Raji (cell line): ENCODE measurements around the gene RAP1GAP.

Experiments
- POLR2A ChIP-seq: IDR thresholded peaks from 2 replicates; pipeline ENCODE4 v1.6.1; 2011; ENCODE audit warnings: low read depth, low read length, control low read depth; ENCODE audit not compliant: insufficient read depth

The RAP1GAP gene

GRCh38 chr1:21592086-21592865 is 76.9 kb downstream of the RAP1GAP start:
- TF ChIP-seq POLR2A = no peak

- no peak for TF ChIP-seq POLR2A
Observed at GRCh38 chr1:21590934-21591333, 78.2 kb downstream of the RAP1GAP start.

GRCh38 chr1:21590126-21590880 is 78.9 kb downstream of the RAP1GAP start:
- TF ChIP-seq POLR2A = no peak

DNA sequence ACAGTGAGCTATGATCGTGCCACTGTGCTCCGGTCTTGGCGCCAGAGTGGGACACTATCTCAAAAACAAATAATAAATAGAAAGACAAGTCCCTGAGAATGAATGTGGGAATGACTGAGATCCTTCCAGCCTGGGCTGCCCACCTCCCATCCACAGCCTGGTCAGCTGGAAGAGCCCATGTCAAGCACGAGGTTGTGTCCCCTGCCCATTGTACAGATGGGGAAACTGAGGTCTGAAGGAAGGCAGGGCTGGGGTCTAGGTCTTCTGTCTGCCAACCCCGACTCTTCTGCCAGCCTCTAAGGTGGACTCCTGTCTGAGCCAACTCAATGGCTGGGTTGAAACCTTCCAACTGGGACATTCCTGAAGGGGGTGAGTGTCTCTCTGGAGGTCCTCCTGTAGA is 79.5 kb downstream of the RAP1GAP start:
- TF ChIP-seq POLR2A = no peak

DNA sequence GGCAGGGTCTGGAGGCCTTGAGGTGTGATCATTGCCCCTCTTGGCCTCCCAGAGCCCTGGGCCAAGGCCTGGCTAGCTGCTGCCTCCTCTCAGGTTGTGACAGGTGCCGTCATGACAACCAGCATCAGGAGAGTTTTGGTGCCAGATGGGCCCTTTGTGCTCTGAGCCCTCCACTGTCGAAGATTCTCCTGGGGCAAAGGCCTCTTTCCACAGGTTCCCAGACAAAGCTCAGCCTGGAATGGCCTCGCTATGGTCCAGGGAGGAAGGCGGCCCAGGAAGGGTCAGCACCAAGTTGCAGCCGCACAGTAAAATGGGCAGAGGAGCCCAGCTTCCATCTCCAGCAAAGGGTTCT is 81.6 kb downstream of the RAP1GAP start:
- TF ChIP-seq POLR2A = no peak

- no peak for TF ChIP-seq POLR2A
Observed at GRCh38 chr1:21586846-21587601, 82.1 kb downstream of the RAP1GAP start.

- TF ChIP-seq POLR2A = no peak
Observed at GRCh38 chr1:21586222-21586621, 82.9 kb downstream of the RAP1GAP start.

GRCh38 chr1:21585037-21585436 is 84.1 kb downstream of the RAP1GAP start:
- no peak for TF ChIP-seq POLR2A

- TF ChIP-seq POLR2A = no peak
Observed at GRCh38 chr1:21584096-21584495, 85.1 kb downstream of the RAP1GAP start.

DNA sequence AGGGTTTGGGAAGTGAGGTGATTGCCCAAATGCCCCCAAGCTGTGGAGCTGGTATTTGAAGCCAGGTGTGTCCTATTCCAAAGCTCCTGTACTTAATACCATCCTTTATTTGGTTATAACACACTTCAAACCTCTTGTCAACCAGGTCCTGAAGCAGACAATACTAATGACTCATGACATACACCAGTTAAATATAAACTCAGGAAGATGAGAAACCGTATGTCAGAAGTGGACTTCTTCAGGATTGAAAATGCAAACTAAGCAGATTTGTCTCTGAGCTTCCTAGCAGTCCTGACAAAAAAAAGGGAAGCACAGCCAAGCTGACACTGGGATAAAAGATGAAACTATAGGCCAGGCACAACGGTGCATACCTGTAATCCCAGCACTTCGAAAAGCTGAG is 89.4 kb downstream of the RAP1GAP start:
- TF ChIP-seq POLR2A = no peak

- TF ChIP-seq POLR2A = no peak
Observed at GRCh38 chr1:21577933-21578332, 91.2 kb downstream of the RAP1GAP start.

GRCh38 chr1:21577324-21577723 is 91.8 kb downstream of the RAP1GAP start:
- no peak for TF ChIP-seq POLR2A

GRCh38 chr1:21576798-21577187 is 92.4 kb downstream of the RAP1GAP start:
- no peak for TF ChIP-seq POLR2A

- no peak for TF ChIP-seq POLR2A
Observed at GRCh38 chr1:21576031-21576797, 92.9 kb downstream of the RAP1GAP start.

DNA sequence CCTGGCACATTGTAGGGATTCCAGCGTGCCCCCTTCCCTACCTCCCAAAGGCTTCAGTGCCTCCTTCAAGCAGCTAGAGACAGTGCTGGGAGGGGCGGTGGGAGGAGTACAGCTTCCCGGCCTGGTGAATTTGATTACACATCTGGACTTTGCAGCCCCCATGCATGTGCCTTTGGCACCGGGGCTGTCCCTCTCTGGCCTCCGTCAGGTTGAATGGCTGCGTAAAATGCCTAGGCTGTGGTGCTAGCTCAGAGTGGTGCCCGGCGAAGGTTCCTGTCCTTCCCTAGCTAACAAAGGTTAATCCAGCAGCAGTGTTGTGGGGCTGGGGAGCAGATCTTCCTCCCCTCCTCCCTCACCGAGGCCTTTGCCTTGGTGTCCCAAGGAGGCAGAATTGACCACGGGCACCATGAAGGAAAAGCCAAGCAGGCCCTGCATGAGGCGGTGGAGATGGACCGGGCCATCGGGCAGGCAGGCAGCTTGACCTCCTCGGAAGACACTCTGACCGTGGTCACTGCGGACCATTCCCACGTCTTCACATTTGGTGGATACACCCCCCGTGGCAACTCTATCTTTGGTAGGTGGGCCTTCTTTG is 93.7 kb downstream of the RAP1GAP start:
- TF ChIP-seq POLR2A = no peak
